HepG2 (cell line): ENCODE results near the gene PRKACA. TPM values are rescaled to one million over a fixed set of nuclear protein-coding genes. Genes with fewer than 3 reads are reported as not detected.

Experiments used
- ARHGAP35 ChIP-seq: sonication (generic); formaldehyde crosslinking; IDR thresholded peaks from 2 replicates; pipeline ENCODE4 v1.9.0; 2022; ENCODE audit warnings: mild to moderate bottlenecking, inconsistent platforms, moderate library complexity, missing genetic modification reagents, borderline replicate concordance
- DPF2 ChIP-seq: sonication (generic); formaldehyde crosslinking; IDR thresholded peaks from 2 replicates; pipeline ENCODE4 v1.4.0; 2020; ENCODE audit warnings: mild to moderate bottlenecking, low read depth, missing genetic modification reagents, borderline replicate concordance
- GATAD1 ChIP-seq: IDR thresholded peaks from 2 replicates; pipeline ENCODE4 v1.6.1; 2016; ENCODE audit warnings: missing genetic modification reagents, missing compliant biosample characterization
- HMG20A ChIP-seq: IDR thresholded peaks from 2 replicates; pipeline ENCODE4 v1.6.1; 2016; ENCODE audit warnings: borderline replicate concordance
- HNF1A ChIP-seq, 2 experiments: sonication (generic) in 1 of 2; formaldehyde crosslinking in 1 of 2; IDR thresholded peaks; 2 replicates each; pipeline versions ENCODE4 v1.4.0 to v1.6.1; 2016 to 2020; ENCODE audit warnings: borderline replicate concordance in 1 of 2, low read depth in 1 of 2, mild to moderate bottlenecking in 1 of 2, missing genetic modification reagents in 1 of 2
- HNRNPK ChIP-seq: fragments of 200-400 bp; formaldehyde crosslinking; IDR thresholded peaks from 2 replicates; pipeline ENCODE4 v1.6.1; 2018; ENCODE audit warnings: low read length, low read depth, moderate library complexity, mild to moderate bottlenecking; ENCODE audit not compliant: poor library complexity, severe bottlenecking
- MAFF ChIP-seq: IDR thresholded peaks from 2 replicates; pipeline ENCODE4 v1.6.1; 2011; ENCODE audit warnings: low read depth, low read length, improper control_type of control experiment
- NFIC ChIP-seq: IDR thresholded peaks from 2 replicates; pipeline ENCODE4 v1.6.1; 2012; ENCODE audit warnings: mild to moderate bottlenecking, low read length, inconsistent platforms
- NR2F6 ChIP-seq, 2 experiments: IDR thresholded peaks; 2 replicates each; pipeline ENCODE4 v1.6.1; 2016; ENCODE audit warnings: antibody characterized with exemption in 1 of 2, mild to moderate bottlenecking in 1 of 2
- RBAK ChIP-seq: sonication (generic); formaldehyde crosslinking; IDR thresholded peaks from 2 replicates; pipeline ENCODE4 v1.5.1; 2020; ENCODE audit warnings: mild to moderate bottlenecking, missing genetic modification reagents
- RFXANK ChIP-seq: IDR thresholded peaks from 2 replicates; pipeline ENCODE4 v1.6.1; 2016
- TGIF2 ChIP-seq: IDR thresholded peaks from 2 replicates; pipeline ENCODE4 v1.6.1; 2016; ENCODE audit warnings: control low read depth, missing compliant biosample characterization
- U2AF2 ChIP-seq: fragments of 200-400 bp; formaldehyde crosslinking; IDR thresholded peaks from 2 replicates; pipeline ENCODE4 v1.6.1; 2017; ENCODE audit warnings: low read depth, mild to moderate bottlenecking, low read length
- ZHX2 ChIP-seq, 2 experiments: sonication (generic) in 1 of 2; formaldehyde crosslinking in 1 of 2; IDR thresholded peaks; 2 replicates each; pipeline versions ENCODE4 v1.6.1 to v1.9.0; 2014 to 2022; ENCODE audit warnings: antibody characterized with exemption in 1 of 2, borderline replicate concordance in 1 of 2, inconsistent platforms in 1 of 2, low read depth in 1 of 2, missing genetic modification reagents in 1 of 2
- ZNF496 ChIP-seq: sonication (generic); formaldehyde crosslinking; IDR thresholded peaks from 2 replicates; pipeline ENCODE4 v1.8.1; 2023; ENCODE audit warnings: mild to moderate bottlenecking, moderate library complexity, missing genetic modification reagents; ENCODE audit not compliant: insufficient replicate concordance
- ZNF644 ChIP-seq: IDR thresholded peaks from 2 replicates; pipeline ENCODE4 v1.6.1; 2016; ENCODE audit warnings: low read depth
- ZNF746 ChIP-seq: sonication (generic); formaldehyde crosslinking; IDR thresholded peaks from 2 replicates; pipeline ENCODE4 v1.8.0; 2022; ENCODE audit warnings: mild to moderate bottlenecking, missing genetic modification reagents
- polyA plus RNA-seq, 8 experiments: library from polyadenylated mRNA; depleted of rRNA in 3 of 8; stranded (reverse) in 7 of 8; unstranded in 1 of 8; fragments of >200 nt; fragmentation: Illumina TruSeq in 4 of 8; extraction: Trizol in 4 of 8; gene quantifications; 2 replicates each; pipeline versions ENCODE4 v1.2.1 to v1.2.3, GENCODE V29; 2011 to 2016; ENCODE audit warnings: low read depth in 4 of 8, missing spikeins in 1 of 8, mixed read lengths in 1 of 8; ENCODE audit not compliant: insufficient read depth in 1 of 8
- total RNA-seq, 5 experiments: library from RNA; depleted of rRNA; stranded (reverse); fragments of >200 nt; fragmentation: Illumina TruSeq; extraction: Trizol; gene quantifications; 2 replicates each; pipeline ENCODE4 v1.2.3, GENCODE V29; 2016; ENCODE audit warnings: low read depth in 1 of 5

PRKACA gene
- total and polyA plus RNA-seq, 2 of the 13 experiments (the other 11 are each of a cell fraction or from before 2014, with no cell fraction given) = 11.0 to 18.2 TPM

DNA sequence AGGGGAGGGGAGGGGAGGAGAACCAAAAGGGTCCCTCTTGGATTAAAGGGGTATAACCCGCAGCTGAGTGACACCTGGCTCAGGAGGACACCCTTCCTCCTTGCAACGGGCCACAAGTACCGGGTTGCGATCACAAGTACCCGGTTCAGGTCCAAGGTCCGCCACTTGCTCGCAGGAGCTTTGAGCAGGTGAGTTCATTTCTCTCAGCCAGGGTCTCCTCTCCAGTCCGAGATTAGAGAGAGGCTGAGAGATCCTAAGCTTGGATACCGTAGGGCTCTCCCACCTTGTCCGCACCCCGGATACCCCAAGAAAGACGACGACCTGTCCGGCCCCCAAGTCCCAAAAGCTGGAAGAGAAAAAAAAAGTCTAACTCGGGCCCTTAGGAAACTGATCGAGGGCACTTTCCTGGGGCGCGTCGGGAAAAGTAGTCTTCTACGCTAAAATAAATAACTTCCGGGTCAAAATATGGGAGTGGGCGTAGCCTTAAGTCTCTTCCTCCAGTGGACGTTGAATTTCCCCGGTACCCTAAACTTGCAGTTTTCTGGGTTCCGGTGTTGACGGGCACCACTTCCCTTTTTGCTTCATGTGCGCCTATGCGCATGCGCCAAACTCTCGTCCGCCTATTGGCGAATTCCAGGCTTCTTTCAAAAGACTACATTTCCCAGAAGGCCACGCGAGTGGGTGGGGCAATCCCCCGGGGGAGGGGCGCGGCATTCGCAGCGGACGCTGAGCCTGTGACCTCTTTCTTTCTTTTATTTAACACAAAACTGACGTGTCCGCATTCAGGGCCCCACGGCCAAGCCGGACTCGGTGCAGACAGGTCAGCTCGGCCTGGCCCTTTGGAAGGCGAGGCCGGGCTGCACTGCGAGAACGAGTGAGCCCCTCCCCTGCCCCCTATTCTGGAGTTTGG is 36.4 kb downstream of the PRKACA start (continued):
- TF ChIP-seq HNF1A (IDR thresholded peaks at IDR 0.05; ENCODE audit: low read depth) (peak; percentile 25; the same call in 1 of the 2 replicates), HNF1A (CRISPR knock-in tag; IDR thresholded peaks at IDR 0.05; ENCODE audit: borderline replicate concordance) (no peak), HMG20A (CRISPR knock-in tag) (no peak), ARHGAP35 (CRISPR knock-in tag) (no peak), NFIC (no peak), GATAD1 (CRISPR knock-in tag) (peak; percentile 85), ZNF496 (CRISPR knock-in tag) (no peak), TGIF2 (peak; percentile 29; the same call in 1 of the 2 replicates), ZNF644 (no peak), RBAK (no peak), ZHX2 (IDR thresholded peaks at IDR 0.05; ENCODE audit: low read depth) (peak; percentile 61; the same call in 1 of the 2 replicates), ZHX2 (CRISPR knock-in tag; IDR thresholded peaks at IDR 0.05; ENCODE audit: borderline replicate concordance) (no peak), U2AF2 (no peak), HNRNPK (no peak), ZNF746 (CRISPR knock-in tag) (peak; percentile 78; the same call in 1 of the 2 replicates), RFXANK (CRISPR knock-in tag) (peak; percentile 48; the same call in 1 of the 2 replicates), DPF2 (CRISPR knock-in tag) (no peak), NR2F6 (IDR thresholded peaks at IDR 0.05) (no peak; the same call in 1 of the 2 replicates), NR2F6 (CRISPR knock-in tag; IDR thresholded peaks at IDR 0.05) (peak; percentile 46; the same call in 1 of the 2 replicates), MAFF (peak; percentile 39; the same call in 1 of the 2 replicates)
